Activated CD4-positive, alpha-beta T cell treated with anti-CD3 and anti-CD28 coated beads, Interleukin-2, amount 10 ng/mL, durations not matched to agents 24 days and 14 days (primary cell): Measurements from ENCODE around the gene PRPS2. TPM values are rescaled to one million over a fixed set of nuclear protein-coding genes. Genes with fewer than 3 reads are reported as not detected.

Experiments
- DNase-seq: peaks from one replicate; pipeline ENCODE4 v3.0.0; 2022
- H3K27ac Mint-ChIP-seq: one replicate; pipeline ENCODE4 v1.8.0; 2022; ENCODE audit warnings: mild to moderate bottlenecking, mixed read lengths
- H3K27me3 Mint-ChIP-seq: one replicate; pipeline ENCODE4 v1.8.0; 2022; ENCODE audit warnings: mixed read lengths
- H3K36me3 Mint-ChIP-seq: one replicate; pipeline ENCODE4 v1.8.0; 2022; ENCODE audit warnings: low read depth, mild to moderate bottlenecking, mixed read lengths
- H3K4me1 Mint-ChIP-seq: one replicate; pipeline ENCODE4 v1.8.0; 2021; ENCODE audit warnings: mixed read lengths
- H3K4me3 Mint-ChIP-seq: one replicate; pipeline ENCODE4 v1.8.0; 2022; ENCODE audit warnings: mild to moderate bottlenecking, moderate library complexity, mixed read lengths
- H3K9me3 Mint-ChIP-seq: one replicate; pipeline ENCODE4 v1.8.0; 2021; ENCODE audit warnings: mixed read lengths
- intact Hi-C: fragments of 100-400 bp; cut with micrococcal nuclease; formaldehyde crosslinking; loops from one replicate; pipeline ENCODE4 v1.15.1; 2023
- total RNA-seq: library from RNA; stranded (reverse); gene quantifications from 2 replicates; pipeline ENCODE4 v1.2.3, GENCODE V29; 2022

The PRPS2 gene
- total RNA-seq = 111 and 115 TPM in 2 replicates

DNA sequence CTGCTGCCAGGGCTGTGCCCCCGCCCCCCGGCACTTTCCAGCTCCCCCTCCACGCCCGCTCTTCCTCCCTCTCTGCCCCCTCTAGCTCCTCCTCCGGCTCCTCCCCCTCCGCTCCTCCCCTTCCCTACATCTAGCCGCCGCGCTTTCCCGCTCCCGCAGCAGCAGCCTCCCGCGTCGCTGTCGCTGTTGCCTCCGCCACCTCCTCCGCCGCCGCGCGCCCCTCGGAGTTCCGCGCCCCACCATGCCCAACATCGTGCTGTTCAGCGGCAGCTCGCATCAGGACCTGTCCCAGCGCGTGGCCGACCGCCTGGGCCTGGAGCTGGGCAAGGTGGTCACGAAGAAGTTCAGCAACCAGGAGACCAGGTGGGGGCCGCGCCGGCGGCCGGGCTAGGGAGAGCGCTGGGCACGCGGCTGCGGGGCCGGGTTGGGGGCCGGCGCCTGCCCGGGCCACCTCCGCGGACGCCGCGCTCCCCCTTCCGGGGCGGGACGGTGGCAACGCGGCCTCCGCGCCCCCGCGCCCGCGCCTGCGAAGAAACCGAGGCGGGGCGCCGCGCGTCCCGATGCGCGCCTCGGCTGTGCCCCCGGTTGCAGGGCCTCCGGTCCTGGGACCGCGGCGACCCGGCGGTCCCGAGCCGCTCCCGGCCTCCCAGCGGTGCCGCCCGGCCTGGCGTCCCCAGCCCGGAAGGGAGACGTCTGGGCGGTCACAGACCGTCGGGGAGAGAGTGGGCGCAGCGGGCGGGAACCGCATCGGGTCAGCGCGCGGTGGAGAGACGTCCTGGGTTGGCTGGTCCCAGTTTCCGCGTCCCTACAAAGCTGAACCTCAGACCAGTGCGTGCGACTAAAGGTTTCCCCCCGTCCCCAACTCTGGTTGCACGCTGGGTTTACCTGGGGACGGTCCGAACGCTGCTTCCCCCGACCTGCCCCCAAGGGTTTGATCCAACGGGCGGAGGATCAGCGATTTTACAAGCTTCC, at the start of gene PRPS2:
Gene PRPS2, plus strand, starts transcription at position 156 of the 972 bp plus-strand sequence. Its CDS starts 86 bp downstream, at position 242.
- intact Hi-C loops = loop anchor here (1.0 to 10.0 kb wide), 3 partner anchors 20 to 1236 kb away; partner anchors contain the start of gene GEMIN8
- Mint-ChIP-seq H3K27ac (peak within 1 kb of the TSS; percentile 85), H3K9me3 (no peaks in the 10 kb centered on the region), H3K36me3 (peaks cover 25% of the 10 kb centered on the region), H3K4me3 (peak within 1 kb of the TSS; percentile 87), H3K4me1 (peaks cover 34% of the 10 kb centered on the region), H3K27me3 (peaks cover 8% of the 10 kb centered on the region)
- DNase-seq = peak; percentile 92

DNA sequence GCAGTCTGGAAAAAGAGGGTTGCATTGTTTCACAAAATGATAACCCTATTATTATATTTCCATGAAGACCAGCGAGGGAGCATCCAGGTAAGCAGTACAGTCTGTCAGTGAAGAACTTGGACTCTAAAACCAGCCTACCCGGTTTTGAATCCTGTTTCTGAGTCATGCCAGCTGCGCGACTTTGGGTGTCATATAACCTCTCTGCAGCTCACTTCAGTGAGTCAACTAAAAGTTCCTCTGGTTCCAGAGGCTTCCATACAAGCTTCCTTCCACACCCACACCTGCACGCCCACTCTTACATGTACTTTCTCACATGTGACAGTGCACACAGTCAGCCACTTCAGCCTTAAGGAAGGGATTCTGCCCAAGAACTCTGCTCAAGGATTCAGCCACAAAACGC, 49.8 kb upstream of the PRPS2 start:
- no peaks in the 10 kb centered on the region for H3K4me1 Mint-ChIP-seq
- H3K36me3 Mint-ChIP-seq = no peaks in the 10 kb centered on the region
- H3K4me3 Mint-ChIP-seq = no peak overlapping the region

DNA sequence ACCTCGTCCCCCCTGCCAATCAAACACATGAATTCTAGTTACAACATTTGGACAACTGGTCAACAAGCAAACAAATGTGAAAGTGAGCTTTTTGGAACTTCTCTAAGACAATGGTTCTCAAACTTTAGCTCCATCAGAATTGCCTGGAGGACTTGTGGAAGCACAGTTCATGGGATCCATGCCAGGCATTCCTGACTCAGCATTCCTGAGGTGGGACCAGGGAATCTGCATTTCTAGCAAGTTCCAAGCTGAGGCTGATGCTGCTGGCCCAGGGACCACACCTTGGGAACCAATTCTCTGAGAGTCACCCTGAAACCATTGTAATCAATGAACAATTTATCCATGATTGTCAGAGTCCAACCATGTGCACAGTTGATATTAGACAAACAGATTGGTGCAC, 43.8 kb upstream of the PRPS2 start:
- Mint-ChIP-seq H3K36me3 (no peaks in the 10 kb centered on the region), H3K4me1 (no peaks in the 10 kb centered on the region), H3K27ac (no peak overlapping the region), H3K4me3 (no peak overlapping the region), H3K27me3 (peaks cover 2% of the 10 kb centered on the region), H3K9me3 (no peaks in the 10 kb centered on the region)
- intact Hi-C loops = no loop called here
- no peak for DNase-seq

More for the DNA sequence above, 49.8 kb upstream of the PRPS2 start:
- no peak for DNase-seq
- intact Hi-C loops = no loop called here
- H3K27me3 Mint-ChIP-seq = no peaks in the 10 kb centered on the region
- no peaks in the 10 kb centered on the region for H3K9me3 Mint-ChIP-seq
- H3K27ac Mint-ChIP-seq = no peak overlapping the region

DNA sequence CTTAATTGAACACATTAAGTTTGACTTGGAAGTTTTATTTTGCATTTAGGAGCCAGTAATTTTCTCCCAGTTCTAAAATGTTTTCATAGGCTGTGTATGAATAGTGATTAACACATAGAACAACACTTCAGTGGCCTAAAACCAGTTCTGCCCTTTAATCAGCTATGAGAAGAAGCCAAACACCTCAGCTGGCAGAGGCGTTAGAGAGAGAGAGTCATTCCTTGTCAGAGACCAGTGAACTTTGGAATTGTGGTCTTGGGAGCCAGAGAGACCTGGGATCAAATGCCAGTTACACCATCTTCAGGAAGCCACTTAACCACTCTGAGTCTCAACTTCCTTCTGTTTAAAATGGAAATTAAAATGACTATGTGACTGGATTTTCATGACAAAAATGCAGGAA, 39.3 kb upstream of the PRPS2 start:
- peaks cover under 1% of the 10 kb centered on the region for H3K4me1 Mint-ChIP-seq

DNA sequence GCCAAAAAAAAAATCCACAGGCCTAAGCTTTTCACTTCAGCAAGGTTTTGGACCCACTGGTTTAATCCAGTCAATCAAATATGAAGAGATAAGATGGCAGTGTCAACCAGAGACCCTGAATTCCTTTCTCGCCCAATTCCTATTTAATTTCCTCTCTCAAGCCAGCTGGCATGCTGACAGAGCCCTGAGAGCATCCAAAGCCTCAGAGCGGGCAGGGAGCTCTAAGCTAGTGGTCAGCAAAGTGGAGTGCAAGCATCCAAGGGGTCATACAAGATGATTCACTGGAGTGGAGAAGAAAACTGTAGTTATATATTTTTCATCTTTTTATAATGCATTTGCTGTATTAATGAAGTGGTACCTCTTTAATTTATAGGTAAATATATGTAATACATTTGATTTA, 37.8 kb upstream of the PRPS2 start:
- Mint-ChIP-seq H3K27me3 (peaks cover 8% of the 10 kb centered on the region), H3K4me3 (no peak overlapping the region), H3K36me3 (no peaks in the 10 kb centered on the region), H3K9me3 (no peaks in the 10 kb centered on the region), H3K27ac (no peak overlapping the region), H3K4me1 (peaks cover 2% of the 10 kb centered on the region)
- intact Hi-C loops = no loop called here
- DNase-seq = no peak

More for the DNA sequence above, 39.3 kb upstream of the PRPS2 start:
- Mint-ChIP-seq H3K36me3 (no peaks in the 10 kb centered on the region), H3K27ac (no peak overlapping the region), H3K27me3 (peaks cover 2% of the 10 kb centered on the region), H3K4me3 (no peak overlapping the region), H3K9me3 (no peaks in the 10 kb centered on the region)
- no peak for DNase-seq
- intact Hi-C loops = no loop called here

DNA sequence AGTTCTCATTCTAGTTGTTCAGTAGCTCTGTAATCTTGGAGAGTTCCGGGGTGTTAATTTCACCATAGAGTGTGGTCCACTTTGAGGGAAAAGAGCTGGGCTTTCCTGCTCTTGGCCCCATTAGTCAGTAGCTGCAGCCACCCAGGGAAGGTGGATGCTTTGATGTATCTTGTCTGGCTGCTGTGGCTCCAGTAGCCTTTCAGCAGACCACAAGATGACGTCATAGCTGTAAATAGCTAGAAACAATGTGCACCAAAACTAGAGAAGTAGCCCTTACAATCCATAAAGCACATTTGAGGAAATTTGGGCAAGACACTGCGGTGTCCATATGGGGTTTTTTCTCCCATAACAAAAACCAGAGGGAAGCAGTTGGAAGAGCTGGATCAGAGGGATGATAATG, 32.9 kb upstream of the PRPS2 start:
- H3K36me3 Mint-ChIP-seq = no peaks in the 10 kb centered on the region
- DNase-seq = no peak
- H3K4me3 Mint-ChIP-seq = no peak overlapping the region

DNA sequence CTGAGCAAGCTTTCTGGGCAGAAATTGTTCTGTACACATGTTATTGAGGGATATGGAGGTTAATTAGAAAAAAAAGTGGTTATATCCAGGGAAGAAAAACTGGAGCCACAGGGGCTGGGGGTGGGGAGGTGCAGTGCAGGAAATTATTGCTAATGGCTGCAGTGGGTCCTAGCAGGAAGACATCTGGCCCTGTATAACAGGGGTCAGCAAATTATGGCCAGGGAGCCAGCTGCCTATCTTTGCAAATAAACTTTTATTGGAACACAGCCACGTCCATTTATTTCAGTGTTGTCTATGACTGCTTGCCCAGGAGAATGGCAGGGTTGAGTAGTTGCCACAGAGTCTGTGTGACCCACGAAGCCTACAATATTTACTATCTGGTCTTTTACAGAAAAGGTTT, 23.4 kb upstream of the PRPS2 start:
- no peaks in the 10 kb centered on the region for H3K9me3 Mint-ChIP-seq
- intact Hi-C loops = no loop called here
- peaks cover 31% of the 10 kb centered on the region for H3K27me3 Mint-ChIP-seq
- no peak for DNase-seq
- no peak overlapping the region for H3K27ac Mint-ChIP-seq
- H3K4me3 Mint-ChIP-seq = no peak overlapping the region
- no peaks in the 10 kb centered on the region for H3K36me3 Mint-ChIP-seq
- peaks cover 7% of the 10 kb centered on the region for H3K4me1 Mint-ChIP-seq

More for the DNA sequence above, 32.9 kb upstream of the PRPS2 start:
- intact Hi-C loops = no loop called here
- H3K27ac Mint-ChIP-seq = no peak overlapping the region
- no peaks in the 10 kb centered on the region for H3K9me3 Mint-ChIP-seq
- H3K4me1 Mint-ChIP-seq = peaks cover 2% of the 10 kb centered on the region
- peaks cover 8% of the 10 kb centered on the region for H3K27me3 Mint-ChIP-seq

DNA sequence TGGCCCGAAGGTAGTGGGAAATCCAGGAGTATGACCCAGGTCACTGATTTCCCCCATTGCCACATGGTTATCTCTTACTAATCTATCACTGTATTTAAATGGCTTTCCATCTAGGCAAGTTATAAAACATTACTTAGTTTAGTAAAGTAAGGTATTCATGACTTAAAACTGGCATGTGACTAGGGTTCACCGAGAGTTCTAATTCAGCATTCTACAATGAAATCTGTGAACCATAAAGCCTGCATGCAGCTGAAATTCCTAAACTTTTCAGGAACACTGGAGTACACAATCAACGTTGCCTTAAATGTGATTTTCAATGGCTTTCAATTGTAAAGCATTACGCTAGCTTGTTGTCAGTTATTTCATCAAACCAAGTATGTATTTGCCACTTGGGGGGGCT, 22.7 kb upstream of the PRPS2 start:
- intact Hi-C loops = no loop called here
- Mint-ChIP-seq H3K36me3 (no peaks in the 10 kb centered on the region), H3K4me3 (no peak overlapping the region), H3K9me3 (no peaks in the 10 kb centered on the region), H3K27ac (no peak overlapping the region), H3K27me3 (peaks cover 31% of the 10 kb centered on the region), H3K4me1 (peaks cover 7% of the 10 kb centered on the region)
- DNase-seq = no peak

DNA sequence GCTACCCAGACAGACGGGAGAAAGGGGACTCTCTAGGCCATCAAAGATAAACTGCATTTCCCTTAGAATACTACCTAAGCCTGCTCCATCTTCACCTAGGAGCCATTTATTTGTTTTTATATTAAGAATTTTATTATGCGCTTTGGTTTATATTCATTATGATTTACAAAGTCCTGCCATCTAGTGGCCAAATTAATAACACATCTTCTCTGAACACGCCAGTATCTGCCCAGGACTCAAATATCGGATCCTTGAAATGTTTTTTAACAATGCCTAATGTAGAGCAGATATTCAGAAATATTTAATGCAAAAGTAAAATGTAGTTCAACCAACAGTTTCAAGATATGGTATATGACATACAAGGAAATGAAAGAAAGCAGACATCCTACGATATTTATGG, 20.8 kb upstream of the PRPS2 start:
- Mint-ChIP-seq H3K4me1 (peaks cover 7% of the 10 kb centered on the region), H3K36me3 (no peaks in the 10 kb centered on the region), H3K9me3 (no peaks in the 10 kb centered on the region), H3K27me3 (peaks cover 31% of the 10 kb centered on the region), H3K27ac (no peak overlapping the region), H3K4me3 (no peak overlapping the region)
- DNase-seq = peak; percentile 55
- intact Hi-C loops = loop anchor here (5.0 to 10.0 kb wide), 3 partner anchors 122 to 1238 kb away; no protein-coding TSS in a partner anchor

DNA sequence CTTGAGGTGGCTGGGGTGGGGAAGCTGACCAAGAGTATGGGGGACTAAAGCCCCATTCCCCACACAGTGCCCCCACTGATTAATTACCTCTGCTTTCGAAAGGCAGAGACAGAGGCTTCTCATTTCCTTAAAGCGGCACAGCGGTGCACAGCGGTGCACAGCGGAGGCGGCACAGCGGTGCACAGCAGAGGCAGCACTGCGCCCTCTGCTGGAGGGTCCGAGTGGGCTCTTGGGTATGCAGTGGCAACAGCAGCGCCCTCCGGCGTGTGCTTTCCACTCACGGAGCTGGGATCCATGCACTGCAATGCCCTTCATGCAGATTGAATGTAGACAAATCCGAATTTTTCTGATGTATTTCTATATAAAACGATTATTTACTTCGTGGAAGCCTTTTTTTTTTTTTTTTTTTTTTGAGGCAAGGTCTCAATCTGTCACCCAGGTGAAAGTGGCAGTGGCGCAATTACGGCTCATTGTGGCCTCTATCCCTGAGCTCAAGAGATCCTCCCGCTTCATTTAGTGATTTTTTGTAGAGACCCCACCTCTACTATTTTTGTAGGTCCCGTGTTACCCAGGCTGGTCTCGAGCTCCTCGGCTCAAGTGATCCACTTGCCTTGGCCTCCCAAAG, 19.7 kb upstream of the PRPS2 start:
- Mint-ChIP-seq H3K9me3 (no peaks in the 10 kb centered on the region), H3K36me3 (no peaks in the 10 kb centered on the region), H3K4me3 (peak overlapping the region; percentile 55), H3K27me3 (peaks cover 35% of the 10 kb centered on the region), H3K4me1 (peaks cover 7% of the 10 kb centered on the region), H3K27ac (no peak overlapping the region)
- peak; percentile 91 for DNase-seq
- intact Hi-C loops = loop anchor here (1.0 to 10.0 kb wide), 4 partner anchors 20 to 1239 kb away; partner anchors contain the start of gene PRPS2

DNA sequence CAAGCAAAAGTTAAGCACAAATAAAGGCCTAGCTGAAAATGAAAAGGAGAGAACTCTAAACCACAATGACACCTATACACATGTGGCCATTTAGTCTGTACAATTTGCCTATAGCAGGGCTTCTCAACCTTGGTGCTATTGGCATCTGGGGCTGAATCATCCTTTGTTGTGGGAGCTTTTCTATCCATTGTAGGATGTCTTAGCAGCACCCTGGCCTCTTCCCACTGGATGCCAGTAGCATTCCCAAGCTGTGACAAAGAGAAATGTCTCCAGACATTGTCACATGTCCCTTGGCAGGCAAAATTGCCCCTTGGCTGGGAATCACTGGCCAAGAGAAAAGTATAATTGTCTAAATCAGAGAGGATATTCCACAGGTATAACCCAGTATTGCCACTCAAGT, 13.5 kb upstream of the PRPS2 start:
- DNase-seq = no peak
- H3K27me3 Mint-ChIP-seq = peaks cover 16% of the 10 kb centered on the region
- no peaks in the 10 kb centered on the region for H3K9me3 Mint-ChIP-seq
- intact Hi-C loops = loop anchor here (10.0 kb wide), 1 partner anchor 1013 kb away; no protein-coding TSS in a partner anchor
- H3K36me3 Mint-ChIP-seq = no peaks in the 10 kb centered on the region
- no peaks in the 10 kb centered on the region for H3K4me1 Mint-ChIP-seq
- no peak overlapping the region for H3K27ac Mint-ChIP-seq
- H3K4me3 Mint-ChIP-seq = no peak overlapping the region

DNA sequence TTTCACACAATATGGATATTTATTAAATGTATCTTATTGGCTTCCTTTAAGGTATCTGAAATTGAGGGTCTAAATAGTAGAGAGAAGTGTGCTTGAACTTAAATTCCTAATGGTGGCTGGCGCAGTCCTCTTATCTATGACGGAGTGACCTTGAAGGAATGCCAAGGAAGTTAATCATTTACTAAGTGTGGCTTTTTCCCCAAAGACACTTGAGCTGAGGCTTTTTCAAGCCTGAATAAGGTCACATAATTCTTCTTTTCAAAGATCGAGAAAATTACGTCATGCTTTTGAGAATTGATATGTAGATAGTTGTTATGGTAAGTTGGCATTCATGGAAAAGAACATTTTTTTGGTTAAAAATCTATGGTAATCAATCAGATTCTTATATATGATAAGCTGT, 11.7 kb upstream of the PRPS2 start:
- intact Hi-C loops = loop anchor here (10.0 kb wide), 1 partner anchor 1015 kb away; no protein-coding TSS in a partner anchor
- H3K27me3 Mint-ChIP-seq = peaks cover 14% of the 10 kb centered on the region
- no peaks in the 10 kb centered on the region for H3K36me3 Mint-ChIP-seq
- no peaks in the 10 kb centered on the region for H3K4me1 Mint-ChIP-seq
- H3K4me3 Mint-ChIP-seq = no peak overlapping the region
- DNase-seq = no peak
- H3K9me3 Mint-ChIP-seq = no peaks in the 10 kb centered on the region
- no peak overlapping the region for H3K27ac Mint-ChIP-seq

DNA sequence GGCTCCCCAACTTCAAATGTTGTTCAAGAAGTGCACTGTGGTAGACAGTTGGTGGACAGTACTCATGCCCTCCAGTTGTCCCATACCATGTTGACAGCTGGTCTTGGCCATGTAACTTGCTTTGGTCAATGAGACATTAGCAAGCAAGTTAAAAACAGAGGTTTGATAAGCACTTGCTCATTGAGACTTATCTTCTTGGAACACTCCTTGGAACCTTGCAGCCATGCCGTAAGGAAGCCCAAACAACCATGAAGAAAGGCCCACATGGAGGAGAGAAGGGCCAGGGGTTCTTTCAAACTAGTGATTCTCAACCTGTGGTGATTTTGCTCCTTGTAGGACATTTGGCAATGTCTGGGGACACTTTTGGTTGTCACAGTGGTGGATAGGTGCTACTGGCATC, 2.6 kb upstream of the PRPS2 start:
- intact Hi-C loops = no loop called here
- DNase-seq = no peak
- Mint-ChIP-seq H3K27ac (no peak overlapping the region), H3K27me3 (peaks cover 18% of the 10 kb centered on the region), H3K4me1 (peaks cover 21% of the 10 kb centered on the region), H3K9me3 (no peaks in the 10 kb centered on the region), H3K36me3 (peaks cover 11% of the 10 kb centered on the region), H3K4me3 (no peak overlapping the region)

DNA sequence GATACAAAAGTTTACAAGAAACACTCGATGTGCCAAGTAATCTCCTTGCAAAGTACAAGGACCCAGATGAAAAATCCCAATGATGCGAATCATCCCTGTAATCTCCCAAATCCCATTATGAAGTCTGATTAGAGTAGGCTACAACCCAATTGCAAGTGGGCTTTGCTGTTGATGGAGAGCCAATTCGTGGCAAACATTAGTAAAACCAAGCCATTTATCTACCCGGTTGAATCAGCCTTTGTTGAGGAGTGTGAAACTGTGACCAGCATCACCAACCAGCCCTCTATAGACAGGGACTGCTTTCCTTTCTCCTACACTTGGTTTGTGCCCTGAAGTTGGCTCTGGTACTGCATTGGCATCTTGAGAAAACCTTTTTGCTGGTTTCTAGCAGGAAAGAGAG, 1.2 kb upstream of the PRPS2 start:
- H3K4me1 Mint-ChIP-seq = peaks cover 27% of the 10 kb centered on the region
- H3K36me3 Mint-ChIP-seq = peaks cover 19% of the 10 kb centered on the region
- peaks cover 15% of the 10 kb centered on the region for H3K27me3 Mint-ChIP-seq
- intact Hi-C loops = loop anchor here (5.0 to 10.0 kb wide), 2 partner anchors 305 to 1237 kb away; partner anchors contain the start of gene GEMIN8
- no peak for DNase-seq
- H3K9me3 Mint-ChIP-seq = no peaks in the 10 kb centered on the region
- H3K4me3 Mint-ChIP-seq = peak overlapping the region; percentile 86
- no peak overlapping the region for H3K27ac Mint-ChIP-seq
